Stimulated activated CD8-positive, alpha-beta memory T cell treated with anti-CD3 and anti-CD28 coated beads, Interleukin-7, amount 100 ng/mL, for 1 hour (primary cell): Measurements from ENCODE around the gene CARMIL3.

Experiments used
- DNase-seq, 2 donors: peaks; one replicate each; pipeline ENCODE4 v3.0.0-alpha.2; 2020; ENCODE audit warnings: low read depth in 2 of 2

CARMIL3 gene

GRCh38 chr14:24060984-24061913, 9.4 kb downstream of the CARMIL3 start:
- DNase-seq, result no peak

DNA sequence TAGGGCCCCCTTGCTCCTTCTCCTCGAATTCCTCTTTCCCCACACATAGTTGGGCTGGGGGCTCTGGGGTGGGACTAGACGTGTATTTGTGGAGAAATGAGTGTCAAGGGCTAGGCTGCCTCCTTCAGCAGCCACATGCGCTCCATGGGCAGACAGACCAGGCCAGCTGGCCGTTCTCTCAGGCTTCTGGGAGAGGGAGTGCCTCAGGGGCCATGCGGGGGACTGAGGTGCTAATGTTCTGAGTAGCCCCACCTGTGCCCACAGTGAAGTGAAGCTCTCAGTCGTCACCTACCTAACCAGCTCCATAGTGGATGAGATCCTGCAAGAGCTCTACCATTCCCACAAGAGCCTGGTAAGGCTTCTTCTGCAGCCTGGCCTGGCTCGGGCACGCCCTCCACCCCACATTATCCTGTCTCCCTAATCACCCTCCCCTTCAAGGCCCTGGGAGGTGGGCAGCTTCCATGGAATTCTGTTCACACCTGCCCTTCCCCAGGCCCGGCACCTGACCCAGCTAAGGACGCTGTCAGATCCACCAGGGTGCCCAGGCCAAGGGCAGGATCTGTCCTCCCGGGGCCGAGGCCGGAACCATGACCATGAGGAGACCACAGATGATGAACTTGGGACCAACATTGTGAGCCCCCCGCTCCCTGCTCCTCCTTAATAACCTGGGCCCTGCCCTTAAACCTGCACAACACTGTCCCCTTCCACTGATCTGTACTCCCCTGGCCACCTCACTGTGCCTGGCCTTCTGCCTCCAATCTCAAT, 10.6 kb downstream of the CARMIL3 start:
- DNase-seq, result no peak

GRCh38 chr14:24063263-24063836, 11.5 kb downstream of the CARMIL3 start:
- no peak for DNase-seq

DNA sequence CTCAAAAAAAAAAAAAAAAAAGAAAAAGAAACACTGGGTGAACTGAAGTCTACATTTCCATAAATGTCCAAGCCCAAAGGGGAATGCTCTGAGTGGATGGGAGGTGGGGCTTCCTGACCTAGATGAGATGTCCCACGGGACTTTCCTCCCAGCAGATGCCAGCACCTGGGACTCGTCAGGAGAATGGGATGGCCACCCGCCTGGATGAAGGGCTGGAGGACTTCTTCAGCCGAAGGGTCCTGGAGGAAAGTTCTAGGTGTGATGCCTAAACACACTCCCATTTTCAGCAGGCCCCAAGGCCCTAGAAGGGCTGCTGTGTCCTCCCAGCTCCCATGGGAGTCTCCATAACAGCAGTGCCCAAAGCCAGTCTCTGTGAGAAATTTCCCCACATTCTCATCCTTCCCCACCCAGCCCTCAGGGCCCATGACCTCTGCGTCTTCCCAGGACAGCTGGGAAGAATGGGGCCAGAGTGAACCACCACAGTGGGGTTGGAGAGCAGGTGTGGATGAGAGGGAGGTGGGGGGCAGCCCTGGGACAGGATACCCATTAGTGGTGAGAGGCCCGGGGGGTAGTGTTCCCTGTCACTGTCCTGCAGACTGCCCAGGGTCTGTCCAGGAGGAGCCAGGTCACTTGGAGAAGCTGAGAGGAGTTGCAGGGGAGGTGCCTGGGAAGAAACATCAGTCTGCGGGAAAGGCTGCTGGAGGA, 12.4 kb downstream of the CARMIL3 start:
- no peak for DNase-seq

GRCh38 chr14:24064856-24065255, 13.0 kb downstream of the CARMIL3 start:
- DNase-seq, result no peak

GRCh38 chr14:24065408-24065807, 13.6 kb downstream of the CARMIL3 start:
- DNase-seq, result no peak

DNA sequence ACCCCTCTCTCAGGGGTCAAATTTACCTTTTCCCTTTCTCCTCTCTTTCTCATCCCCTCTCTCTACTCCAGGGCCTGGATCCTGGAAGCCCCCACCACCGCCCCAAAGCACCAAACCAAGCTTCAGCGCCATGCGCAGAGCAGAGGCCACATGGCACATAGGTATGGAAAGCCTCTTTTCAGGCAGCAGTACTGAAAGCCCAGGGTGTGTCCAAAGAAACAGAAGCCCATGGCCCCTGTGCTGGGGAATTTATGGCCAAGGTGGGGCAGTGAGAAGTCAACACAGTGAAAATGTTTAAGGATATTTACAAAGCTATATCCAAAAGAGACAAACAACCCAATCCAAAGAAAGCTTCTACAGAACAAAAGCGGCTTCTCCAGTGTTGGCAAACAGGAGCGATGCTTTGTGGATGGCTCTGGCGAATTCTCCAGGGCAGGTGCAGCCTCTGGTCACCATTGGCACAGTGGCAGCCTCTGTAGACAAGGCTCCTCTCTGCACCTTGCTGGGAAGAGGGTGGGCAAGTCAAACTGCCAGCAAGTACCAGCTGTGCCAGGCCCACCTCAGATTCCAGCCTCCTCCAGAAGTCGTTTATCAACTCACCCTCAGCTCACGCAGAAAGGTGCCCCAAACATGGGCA, 14.8 kb downstream of the CARMIL3 start:
- DNase-seq, result no peak

- no peak for DNase-seq
Measured at GRCh38 chr14:24067133-24068082, 15.6 kb downstream of the CARMIL3 start.

- no peak for DNase-seq
Measured at GRCh38 chr14:24068711-24069410, 17.1 kb downstream of the CARMIL3 start.

GRCh38 chr14:24069411-24069735, 17.6 kb downstream of the CARMIL3 start:
- no peak for DNase-seq

- no peak for DNase-seq
Measured at GRCh38 chr14:24070285-24071143, 18.7 kb downstream of the CARMIL3 start.

- no peak for DNase-seq
Measured at GRCh38 chr14:24071144-24071697, 19.4 kb downstream of the CARMIL3 start, which contains the start of gene CPNE6. CPNE6 (plus strand) TSS chr14:24071562; CDS start chr14:24072937, 1,375 bp downstream.

DNA sequence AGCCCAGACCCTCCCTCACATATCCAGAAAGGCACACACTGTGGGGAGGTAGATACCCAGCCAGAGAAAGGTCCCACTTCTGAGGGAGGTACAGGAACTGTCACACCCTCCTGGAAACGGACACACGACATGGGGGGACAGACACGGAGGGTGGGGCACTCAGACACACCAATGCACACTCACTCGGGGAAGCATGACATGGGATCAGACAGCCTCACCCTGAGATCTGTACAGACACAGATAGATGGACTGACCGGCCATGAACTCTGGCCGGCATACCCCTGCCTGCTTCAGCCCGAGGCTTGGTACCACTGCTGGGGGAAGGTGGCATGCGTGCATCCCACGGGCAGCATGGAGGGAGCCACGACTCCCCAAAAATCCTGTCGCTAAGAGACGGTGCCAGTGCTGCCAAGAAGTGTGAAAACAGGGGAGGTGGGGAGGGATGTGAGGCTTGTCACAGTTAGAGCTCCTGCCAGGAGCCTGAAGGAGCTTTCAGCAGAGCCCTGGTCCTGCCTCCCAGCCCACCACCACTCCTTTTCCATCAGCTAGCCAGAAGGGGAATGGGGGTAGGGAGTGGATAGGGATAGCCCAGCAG, 20.1 kb downstream of the CARMIL3 start:
- DNase-seq, result no peak

DNA sequence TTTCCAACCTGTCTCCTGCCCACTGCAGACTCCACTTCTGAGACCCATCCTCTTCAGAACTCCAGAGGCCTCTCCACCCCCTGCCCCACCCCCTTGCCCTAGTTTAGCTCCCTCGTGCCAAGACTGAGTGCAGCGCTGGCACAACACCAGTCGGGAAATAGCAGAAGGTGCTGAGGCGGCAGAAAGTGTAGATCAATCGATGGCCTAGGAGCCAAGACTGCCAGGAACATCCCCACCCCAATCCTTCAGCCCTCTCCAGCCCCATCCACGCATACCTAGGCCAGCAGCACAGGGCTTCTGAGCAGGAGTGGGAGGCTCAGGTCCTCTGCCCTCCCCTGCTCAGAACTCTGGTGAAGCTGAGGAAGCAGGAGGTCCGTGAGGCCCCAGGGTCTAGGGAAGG, 20.6 kb downstream of the CARMIL3 start:
- no peak for DNase-seq

- DNase-seq, result no peak
Measured at GRCh38 chr14:24072881-24073877, 21.4 kb downstream of the CARMIL3 start.

- DNase-seq, result no peak
Measured at GRCh38 chr14:24074625-24075484, 23.0 kb downstream of the CARMIL3 start.
